ENCODE measurements around the gene COL2A1.

GRCh38 chr12:48004053-48004941, at the start of gene COL2A1:
- no peak for TF ChIP-seq CTCF (IDR thresholded peaks at IDR 0.05)
- TF ChIP-seq POLR2A (IDR thresholded peaks at IDR 0.05), result no peak
